ENCODE results near the gene MED23.
"Not testable (repeated sequence)": the region's sequence is repeated elsewhere in the genome, so short reads cannot be mapped to it uniquely, and the experiment has no call there.

- TF ChIP-seq CTCF (conservative IDR thresholded peaks at IDR 0.05; ENCODE audit: low read depth in 2 of 2); POLR2AphosphoS5 (IDR thresholded peaks at IDR 0.05; ENCODE audit: low read depth); EZH2 (IDR thresholded peaks at IDR 0.05; ENCODE audit: low read depth, unreplicated experiment); NANOG (IDR thresholded peaks at IDR 0.05; ENCODE audit: borderline replicate concordance); CREB1 (CRISPR knock-in tag; IDR thresholded peaks at IDR 0.05; ENCODE audit: low read depth): not testable (repeated sequence)
These were observed 97.1 kb downstream of the MED23 start for GRCh38 chr6:131530936-131531335.
